ENCODE data around the gene HDHD5.

- no peak for TF ChIP-seq CTCF (IDR thresholded peaks at IDR 0.05)
- no peak for TF ChIP-seq EZH2phosphoT487 (IDR thresholded peaks at IDR 0.05)
- TF ChIP-seq EZH2 (IDR thresholded peaks at IDR 0.05), result no peak
These were observed 33.1 kb upstream of the HDHD5 start for GRCh38 chr22:17192186-17192585.

All from neural progenitor cell (in vitro differentiated cells).